GM18868 (cell line): ENCODE measurements around the gene SLC39A11.
"Not testable (repeated sequence)": the region's sequence is repeated elsewhere in the genome, so short reads cannot be mapped to it uniquely, and the experiment has no call there.

Source experiments
- ATAC-seq: cut with Tn5 transposase; IDR thresholded peaks from one replicate; pipeline ENCODE4 v1.9.1; 2021; ENCODE audit warnings: mild to moderate bottlenecking, moderate library complexity; ENCODE audit not compliant: unreplicated experiment

SLC39A11 gene

DNA sequence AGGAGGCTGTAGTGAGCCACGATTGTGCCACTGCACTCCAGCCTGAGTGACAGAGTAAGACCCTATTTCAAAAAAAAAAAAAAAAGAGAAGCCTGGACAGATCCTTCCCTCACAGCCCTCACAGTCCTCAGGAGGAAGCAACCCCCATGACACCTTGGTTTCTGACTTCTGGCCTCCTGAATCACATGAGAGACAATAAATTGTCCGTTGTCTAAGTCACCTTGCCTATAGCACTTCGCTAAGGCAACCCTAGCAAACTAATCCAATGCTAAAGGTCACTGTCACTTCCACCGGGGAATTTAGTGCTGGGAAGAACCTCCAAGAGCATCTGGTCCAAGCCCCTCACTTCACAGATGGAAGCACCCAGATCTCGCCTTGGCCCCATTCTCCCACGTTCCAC is 18.9 kb upstream of the SLC39A11 start:
- ATAC-seq, result no peak

DNA sequence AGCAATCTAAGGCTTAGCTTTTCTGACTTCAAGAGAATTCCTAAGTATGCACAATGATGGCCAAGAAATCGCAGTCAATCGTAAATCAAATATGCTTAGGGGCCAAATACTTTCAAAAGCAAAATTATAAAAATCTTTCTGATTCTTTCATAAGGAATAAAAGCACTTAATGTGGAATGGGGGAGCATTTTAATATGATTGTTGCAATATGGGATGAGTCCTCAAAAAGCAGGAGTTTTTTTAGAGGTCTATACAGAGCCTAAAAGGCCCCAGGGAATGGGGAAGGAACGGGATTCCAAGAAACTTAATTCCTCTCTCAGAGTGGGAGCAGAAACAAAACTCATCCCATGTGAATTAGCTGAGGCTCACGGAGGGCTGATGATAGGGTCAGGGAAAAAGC is 14.7 kb upstream of the SLC39A11 start:
- no peak for ATAC-seq

DNA sequence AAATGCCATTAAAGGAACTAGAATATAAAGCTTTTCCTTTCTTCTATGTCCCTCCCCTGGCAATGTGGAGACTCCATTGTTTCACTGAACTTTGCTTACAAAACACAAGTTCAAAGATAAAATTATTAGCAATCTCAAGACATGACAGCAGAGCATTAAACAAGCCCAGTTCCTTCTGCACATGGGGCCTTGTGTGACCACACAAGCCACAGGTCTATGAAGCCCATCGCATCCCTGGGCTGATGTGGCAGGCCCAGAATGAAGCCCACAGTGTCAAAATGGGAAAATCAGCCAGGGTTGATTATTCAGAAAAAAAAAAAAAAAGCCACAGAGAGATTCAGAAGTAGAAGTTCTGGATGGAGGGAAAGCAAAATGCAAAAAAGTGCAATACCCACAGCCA is 12.9 kb upstream of the SLC39A11 start:
- ATAC-seq, result no peak

DNA sequence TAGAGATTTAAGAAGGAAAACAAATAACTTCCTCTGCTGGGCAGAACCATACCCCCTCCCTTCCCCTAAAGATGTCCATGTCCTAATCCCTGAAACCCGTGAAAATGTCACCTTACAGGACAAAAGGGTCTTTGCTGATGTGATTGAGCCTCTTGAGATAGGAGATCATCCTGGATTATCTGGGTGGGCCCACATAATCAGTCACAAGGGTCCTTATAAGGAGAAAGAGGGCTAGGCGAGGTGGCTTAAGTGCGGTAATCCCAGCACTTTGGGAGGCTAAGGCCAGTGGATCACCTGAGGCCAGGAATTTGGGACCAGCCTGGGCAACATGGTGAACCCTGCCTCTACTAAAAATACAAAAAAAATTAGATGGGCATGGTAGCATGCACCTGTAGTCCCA is 12.0 kb upstream of the SLC39A11 start:
- no peak for ATAC-seq

DNA sequence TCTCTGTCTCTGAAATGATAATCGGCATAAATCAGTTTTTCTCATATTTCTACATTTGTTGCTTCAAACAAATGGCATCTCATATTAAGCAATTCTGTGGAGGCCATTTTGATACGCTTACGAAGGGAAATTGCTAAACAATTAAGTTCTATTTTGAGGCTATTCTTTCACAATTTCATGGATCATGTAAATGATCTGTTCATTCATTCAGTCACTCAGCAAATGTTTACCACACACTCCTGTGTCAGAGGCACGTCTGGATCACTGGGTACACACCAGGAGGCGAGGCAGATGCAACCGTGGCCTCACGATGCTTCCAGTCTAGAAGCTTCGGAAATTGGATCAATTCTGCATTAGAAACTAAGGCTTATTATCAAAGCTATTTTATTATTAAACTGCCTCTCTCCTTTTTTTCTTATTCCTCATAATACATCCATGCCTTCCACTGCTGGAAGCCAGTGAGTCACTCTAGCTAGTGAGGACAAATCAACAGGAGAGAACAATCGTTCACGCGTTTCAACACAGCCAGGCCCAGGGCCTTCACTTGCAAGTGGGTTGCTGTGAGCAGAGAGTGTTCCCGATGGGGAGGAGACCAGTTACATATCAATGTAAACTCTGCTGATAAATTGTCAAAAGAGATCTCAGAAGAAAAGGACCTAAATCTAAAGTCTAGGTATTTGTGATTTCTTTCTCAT is 11.3 kb upstream of the SLC39A11 start:
- ATAC-seq, result no peak

DNA sequence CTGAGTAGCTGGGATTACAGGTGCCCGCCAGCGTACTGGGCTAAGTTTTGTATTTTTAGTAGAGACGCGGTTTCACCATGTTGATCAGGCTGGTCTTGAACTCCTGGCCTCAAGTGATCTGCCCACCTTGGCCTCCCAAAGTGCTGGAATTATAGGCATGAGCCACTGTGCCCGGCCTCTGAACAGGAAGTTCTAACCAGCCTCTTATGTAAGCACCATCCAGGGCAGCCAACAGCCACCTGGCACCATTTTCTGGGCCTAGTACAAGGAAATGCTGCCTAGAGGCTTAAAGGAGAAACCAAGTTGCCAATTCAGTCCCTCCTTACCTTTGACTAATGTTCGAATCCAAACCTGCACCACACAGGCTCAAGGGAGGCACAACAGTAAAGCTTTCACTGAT is 8.5 kb upstream of the SLC39A11 start:
- ATAC-seq, result no peak

DNA sequence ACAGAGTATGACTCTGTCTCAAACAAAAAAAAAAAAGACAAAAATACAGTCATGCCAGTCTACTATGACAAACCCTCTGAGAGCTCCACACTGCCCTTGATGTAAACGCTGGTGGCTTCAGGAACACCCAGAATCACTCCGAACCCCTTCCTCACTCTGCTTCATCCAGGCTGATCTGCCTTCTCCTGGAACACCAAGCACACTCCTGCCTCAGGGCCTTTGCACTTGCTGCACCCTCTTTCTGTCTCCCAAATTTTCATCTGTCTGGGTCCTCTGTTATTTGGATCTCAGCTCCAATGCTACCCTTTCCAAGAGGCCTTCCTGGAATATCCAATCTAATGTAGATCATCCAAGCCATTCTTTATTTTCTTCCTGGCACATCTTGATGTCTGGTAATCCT is 7.9 kb upstream of the SLC39A11 start:
- no peak for ATAC-seq

DNA sequence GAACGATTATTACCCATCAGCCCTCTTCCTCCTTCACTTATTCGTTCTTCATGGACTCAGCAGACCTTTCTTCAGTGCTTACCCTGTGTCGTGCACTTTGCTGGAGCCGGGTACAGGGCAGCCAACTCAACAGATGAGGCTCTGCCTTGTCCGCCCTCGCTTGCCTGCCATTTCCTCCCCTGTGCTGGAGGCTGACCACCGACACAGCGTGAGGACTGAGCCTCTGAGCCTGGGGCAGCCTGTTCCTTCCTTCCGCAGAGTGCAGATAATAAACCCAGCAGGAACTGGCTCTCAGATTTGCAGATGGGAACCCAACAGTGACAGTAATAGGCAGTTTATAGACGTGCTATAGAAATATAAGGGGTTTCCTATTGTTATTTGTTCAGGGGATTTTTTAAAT is 7.0 kb upstream of the SLC39A11 start:
- ATAC-seq, result no peak

DNA sequence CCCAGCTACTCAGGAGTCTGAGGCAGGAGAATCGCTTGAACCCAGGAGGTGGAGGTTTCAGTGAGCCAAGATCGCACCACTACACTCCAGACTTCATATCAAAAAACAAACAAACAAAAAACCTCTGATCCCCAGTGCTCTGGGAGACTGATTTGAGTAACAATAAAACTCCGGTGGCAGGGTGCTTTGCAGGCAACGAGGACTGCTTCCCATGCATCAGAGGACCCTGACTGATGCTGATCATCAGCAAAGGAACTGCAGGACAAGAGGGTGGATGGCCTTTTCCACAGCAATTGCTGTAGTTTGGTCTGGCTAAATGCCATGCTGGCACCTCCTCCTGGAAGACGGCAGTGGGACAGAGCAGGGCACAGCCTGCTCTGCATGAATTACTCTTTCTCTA is 6.4 kb upstream of the SLC39A11 start:
- ATAC-seq, result no peak

DNA sequence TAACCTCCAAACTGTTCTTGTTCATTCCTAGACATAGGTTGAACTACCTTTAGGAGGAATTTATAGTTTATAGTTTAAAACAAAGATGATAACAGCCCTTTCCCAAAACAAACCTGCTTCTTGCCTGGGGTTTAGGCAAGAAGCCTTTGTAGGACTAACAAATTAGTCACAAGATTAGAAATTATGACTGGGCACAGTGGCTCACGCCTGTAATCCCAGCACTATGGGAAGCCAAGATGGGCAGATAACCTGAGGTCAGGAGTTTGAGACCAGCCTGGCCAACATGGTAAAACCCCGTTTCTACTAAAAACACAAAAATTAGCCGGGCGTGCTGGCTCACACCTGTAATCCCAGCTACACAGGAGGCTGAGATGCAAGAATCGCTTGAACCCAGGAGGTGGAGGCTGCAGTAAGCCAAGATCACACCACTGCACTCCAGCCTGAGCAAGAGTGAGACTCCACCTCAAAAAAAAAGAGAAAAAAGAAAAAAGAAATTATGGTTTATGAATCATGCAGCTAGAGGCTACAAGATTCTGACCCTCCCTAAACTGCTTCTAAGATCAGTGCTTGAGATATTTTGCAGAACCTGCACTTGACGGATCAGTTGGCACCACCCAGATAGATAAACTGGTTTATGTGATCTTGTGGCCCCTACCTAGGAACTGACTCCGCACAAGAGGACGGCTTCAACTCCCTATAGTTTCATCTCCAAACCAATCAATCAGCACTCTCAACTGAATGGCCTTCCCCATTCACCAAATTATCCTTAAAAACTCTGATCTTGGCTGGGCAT is 5.7 kb upstream of the SLC39A11 start:
- ATAC-seq, result not testable (repeated sequence)

DNA sequence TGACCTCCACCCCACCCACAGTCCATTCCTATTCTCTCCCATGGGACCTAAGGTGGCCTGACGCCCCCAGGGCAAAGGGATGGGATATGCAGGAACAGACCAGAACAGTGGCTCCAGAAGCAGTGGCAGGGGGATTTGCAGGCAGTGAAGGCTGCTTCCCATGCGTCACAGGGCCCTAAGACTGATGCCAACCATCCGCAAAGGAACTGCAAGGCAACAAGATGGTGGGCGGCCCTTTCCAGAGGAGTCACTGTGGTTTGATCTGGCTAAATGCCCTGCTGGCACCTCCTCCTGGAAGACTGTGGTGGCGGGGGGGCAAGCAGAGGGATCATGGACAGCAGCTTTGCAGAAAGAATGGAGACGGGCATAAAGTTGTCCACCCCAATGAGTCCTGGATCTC is 4.4 kb upstream of the SLC39A11 start:
- ATAC-seq, result no peak

DNA sequence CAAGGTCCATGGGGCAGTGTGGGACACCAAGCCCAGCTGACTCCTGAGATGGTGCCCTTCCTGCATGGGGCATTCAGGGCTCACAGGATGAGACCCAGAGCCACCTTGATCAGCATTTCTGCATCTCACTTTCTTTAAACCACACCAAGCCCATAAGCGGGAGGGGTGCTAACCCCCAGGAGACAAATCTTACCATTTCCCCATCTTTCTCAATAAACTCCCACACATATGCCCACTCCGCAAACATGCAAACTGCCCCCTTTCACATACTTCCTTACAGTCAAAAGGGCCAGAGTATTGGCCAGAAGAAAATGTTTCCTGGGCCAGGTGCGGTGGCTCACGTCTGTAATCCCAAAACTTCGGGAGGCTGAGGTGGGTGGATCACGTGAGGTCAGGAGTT is 3.7 kb upstream of the SLC39A11 start:
- ATAC-seq, result no peak

DNA sequence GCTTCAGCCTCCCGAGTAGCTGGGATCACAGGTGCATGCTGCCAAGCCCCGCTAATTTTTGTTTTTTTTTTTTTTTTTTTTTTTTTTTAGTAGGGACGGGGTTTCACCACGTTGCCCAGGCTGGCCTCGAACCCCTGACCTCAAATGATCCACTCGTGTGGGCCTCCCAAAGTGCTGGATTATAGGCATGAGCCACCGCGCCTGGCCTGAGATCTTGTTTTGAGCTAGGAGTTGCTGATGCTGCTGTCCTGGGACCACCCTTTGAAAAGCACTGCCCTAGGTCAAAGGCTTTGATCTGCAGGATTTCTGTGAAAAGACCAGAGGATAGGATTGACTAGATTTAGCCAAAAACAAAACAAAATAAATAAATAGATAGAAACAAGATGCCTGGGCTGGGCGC is 798 bp upstream of the SLC39A11 start:
- ATAC-seq, result no peak

DNA sequence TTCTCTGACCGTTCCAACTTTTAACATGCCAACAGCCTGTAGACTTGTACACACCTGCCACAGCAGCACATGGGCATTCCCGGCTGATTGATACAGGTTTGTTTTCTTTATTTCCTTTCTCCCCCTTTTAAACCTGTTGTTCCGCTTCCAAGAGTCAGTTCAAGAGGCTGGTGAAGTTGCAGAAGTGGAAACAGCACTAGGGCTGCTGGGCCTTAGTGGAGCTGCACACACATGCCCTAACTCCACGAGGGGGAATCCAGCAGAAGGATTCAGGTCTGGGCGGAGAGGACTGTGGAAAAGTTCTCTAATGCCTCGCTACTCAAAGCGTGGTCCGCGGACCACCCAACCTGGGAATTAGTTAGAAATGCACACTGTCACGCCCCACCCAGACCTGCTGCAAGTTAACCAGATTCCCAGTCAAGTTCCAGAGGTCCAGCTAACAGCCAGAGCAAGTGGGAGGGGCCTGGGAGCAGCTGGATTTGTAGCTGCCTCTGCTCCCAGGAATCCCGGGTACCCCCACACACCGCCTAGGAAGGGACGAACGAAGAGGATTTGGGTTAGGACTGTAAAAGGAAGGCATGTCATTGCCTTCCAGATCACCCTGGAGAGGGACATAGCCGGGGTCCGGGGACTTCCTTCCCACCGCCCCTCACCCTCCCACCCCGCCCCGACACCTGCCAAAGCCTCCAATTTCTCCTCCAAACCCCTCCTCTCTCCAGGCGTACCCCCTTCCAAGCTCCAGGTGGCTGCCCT is 542 bp downstream of the SLC39A11 start:
- ATAC-seq, result peak; percentile 6

DNA sequence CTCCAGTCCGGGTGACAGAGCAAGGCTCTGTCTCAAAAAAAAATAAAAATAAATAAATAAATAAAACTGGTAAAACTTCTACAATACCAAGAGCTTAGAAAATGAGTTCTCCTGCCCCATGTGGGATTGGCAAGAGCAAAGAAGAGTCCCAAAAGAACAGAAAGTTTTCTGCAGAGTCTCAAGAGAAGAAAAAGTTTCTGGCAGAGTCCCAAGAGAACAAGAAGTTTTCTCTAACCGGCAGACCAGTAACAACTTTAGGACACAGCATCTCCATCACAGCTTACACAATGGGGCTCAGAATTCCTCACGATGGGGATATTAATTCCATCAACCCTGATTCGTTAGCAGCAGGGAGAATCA is 1.1 kb downstream of the SLC39A11 start:
- no peak for ATAC-seq

DNA sequence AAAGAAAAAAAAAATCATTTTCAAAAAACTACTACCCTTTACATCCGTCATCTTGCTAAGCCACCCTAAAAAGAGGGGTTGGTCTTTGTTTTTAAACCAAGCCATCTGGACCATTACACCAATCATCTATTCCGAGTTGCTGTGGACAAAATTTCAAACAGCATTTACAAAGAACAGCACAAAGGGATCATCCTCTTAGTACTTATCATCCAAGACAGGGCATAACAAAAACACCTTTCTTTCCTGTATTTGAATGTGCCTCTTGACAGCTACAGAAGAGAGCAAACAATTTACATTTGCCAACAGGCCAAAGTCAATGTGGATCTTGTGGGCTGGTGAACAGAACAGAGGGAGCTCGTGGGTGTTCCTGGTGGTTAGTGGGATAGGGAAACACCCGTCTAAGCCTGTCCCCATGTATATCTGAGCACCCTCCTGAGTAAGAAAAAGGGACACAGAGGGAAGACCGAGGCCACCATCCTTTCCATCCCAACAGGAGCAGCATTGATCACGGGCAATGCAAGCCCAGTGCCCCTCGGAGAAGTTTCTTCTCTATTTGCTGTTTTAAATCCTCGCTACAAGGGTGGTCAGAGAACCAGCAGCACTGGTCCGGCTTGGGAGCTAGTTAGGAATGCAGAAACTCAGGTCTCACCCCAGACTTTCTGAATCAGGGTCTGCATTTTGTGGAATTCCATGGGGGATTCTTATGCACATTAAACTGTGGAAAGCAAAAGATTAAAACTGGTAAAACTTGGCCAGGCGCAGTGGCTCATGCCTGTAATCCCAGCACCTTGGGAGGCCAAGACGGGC is 1.9 kb downstream of the SLC39A11 start:
- ATAC-seq, result no peak

DNA sequence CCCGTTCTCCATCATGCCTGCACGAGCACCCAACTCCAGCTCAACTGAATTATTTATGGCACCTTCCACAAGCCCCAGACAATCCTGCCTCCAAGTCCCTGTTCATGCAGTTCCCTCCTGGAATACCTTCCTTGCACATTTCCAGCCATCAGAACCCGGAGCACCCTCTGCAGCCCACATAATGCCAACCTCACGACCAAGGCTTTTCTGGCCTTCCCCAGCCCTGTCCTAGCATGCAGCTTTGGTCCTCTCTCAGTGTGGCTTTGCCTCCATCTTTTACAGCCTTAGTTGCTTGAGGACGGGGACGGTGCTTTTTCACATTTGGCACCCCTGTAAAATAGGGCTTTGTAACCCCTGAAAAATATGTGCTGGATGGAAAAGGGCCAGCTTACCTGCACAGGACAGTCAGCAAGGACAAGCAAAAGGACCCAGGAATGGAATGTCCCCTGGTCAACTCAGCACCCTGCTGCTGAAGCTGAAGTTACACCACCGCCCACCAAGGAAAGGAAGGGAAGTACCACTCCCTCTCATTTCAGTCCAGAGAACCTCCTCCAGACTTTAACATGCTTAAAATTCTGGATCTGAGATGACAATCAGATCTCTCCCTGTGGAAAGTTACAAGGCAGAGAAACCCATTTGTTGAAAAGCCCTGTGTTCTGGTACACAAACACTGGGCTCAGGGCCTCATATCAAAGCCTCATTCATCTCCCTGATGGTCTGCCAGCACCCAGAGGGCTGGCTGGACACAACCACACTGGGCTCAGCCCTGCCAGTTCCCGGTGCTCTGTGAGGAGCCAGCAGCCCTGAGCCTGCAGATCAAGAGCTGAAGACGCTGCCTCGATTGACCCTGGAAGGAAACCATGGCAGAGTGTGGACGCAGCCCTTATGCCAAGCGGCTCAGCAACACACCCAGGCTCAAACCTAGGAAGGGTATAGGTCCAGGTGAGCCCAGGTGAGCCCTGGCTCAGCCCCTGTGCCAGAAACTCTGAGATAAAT is 2.9 kb downstream of the SLC39A11 start:
- ATAC-seq, result no peak

DNA sequence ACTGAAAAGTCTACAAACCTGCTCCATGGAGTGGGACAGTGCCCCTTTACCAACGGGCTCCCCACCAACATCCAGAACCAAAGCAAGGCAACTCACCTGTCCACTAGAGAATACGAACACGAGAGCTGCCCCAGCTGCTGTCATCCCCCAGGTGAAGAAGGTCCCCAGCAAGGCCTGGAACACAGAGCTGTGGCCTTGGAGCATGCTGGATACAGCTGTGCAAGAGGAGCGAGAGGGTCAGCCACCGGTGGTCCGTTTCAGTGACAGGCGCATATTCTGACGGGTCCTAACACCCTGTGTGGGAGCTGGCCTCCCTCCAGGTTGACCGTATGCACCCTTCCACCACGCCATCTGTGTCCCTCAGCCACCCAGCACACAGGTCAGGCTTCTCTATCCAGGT is 3.9 kb downstream of the SLC39A11 start:
- no peak for ATAC-seq

DNA sequence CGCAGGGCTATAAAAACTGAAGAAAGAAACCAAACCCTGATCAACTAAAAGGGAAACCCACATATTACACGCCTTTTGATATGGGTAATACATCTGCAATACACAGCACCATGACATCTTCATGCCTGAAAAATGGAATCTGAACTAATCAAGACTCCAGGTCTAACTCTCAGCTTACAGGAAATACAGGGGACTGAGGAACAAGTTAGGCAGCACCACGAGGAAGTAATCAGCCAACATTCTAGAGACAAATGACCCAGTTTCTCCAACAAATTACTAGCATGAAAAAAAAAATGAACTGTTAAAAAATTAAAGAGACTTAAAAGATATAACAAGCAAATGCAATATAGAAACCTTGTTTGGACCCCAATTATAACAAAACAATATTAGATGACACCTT is 9.1 kb downstream of the SLC39A11 start:
- ATAC-seq, result no peak

DNA sequence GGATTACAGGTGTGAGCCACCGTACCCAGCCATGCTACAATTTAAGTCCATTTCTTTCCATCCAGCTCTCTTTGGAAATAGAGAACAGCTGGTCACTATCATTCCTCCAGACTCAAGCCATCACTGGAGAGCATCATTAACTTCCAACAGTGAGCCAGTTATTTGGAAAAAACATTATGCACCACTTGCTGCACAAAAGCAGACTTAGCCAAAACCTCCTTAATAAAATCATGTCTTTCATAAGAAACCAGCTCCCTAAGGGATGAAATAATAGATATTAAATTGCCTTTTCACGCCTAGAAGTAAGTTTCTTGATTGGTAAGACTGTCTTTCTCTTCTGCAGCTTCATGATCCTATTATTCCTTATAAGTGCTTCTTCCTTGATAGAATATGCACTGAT is 17.9 kb downstream of the SLC39A11 start:
- no peak for ATAC-seq
